Pancreas (tissue), 10 donors: ENCODE measurements around the gene FBXO34. TPM values are rescaled to one million over a fixed set of nuclear protein-coding genes. Genes with fewer than 3 reads are reported as not detected.

Experiments used
- ATAC-seq, 4 donors: fragments of 200-7000 bp; cut with Tn5 transposase; one replicate each; pipeline versions ENCODE4 v1.8.0 to v1.9.1; 2020; ENCODE audit warnings: mild to moderate bottlenecking in 4 of 4, moderate library complexity in 4 of 4
- DNase-seq, 6 donors: peaks; one replicate each; pipeline ENCODE4 v3.0.0-alpha.2; 2020
- FAIRE-seq: peaks from 2 replicates; lab custom pipeline; 2012; peaks lifted over from hg19 to GRCh38; lab: Jason Lieb, UNC
- H3K27ac ChIP-seq, 4 donors: fragments of 200-600 bp; sonication (generic); 1 replicate in 3 of 4; 2 replicates in 1 of 4; pipeline versions ENCODE4 v1.5.0 to v1.8.0; 2020
- H3K27me3 ChIP-seq, 4 donors: fragments of 200-600 bp; one replicate each; pipeline ENCODE4 v1.8.0; 2021
- H3K36me3 ChIP-seq, 3 donors: fragments of 200-600 bp; sonication (generic) in 1 of 3; one replicate each; pipeline versions ENCODE4 v1.5.0 to v1.8.0; 2020 to 2021
- H3K4me1 ChIP-seq, 3 donors: fragments of 200-600 bp; one replicate each; pipeline ENCODE4 v1.8.0; 2021
- H3K4me3 ChIP-seq, 4 donors: fragments of 200-600 bp; sonication (generic) in 2 of 4; one replicate each; pipeline versions ENCODE4 v1.5.0 to v1.8.0; 2020 to 2021
- H3K9me3 ChIP-seq, 4 donors: fragments of 200-600 bp; one replicate each; pipeline ENCODE4 v1.8.0; 2021
- whole genome bisulfite sequencing, 2 donors: extraction: QIAGEN DNeasy Blood & Tissue Kit; methylation state at CpG; one replicate each; pipeline ENCODE4 v1.1.7; 2013; 5-methylcytosine and 5-hydroxymethylcytosine counted together
- intact Hi-C, 3 donors: fragments of 100-400 bp; cut with DNase I; formaldehyde crosslinking; loops; one replicate each; pipeline versions ENCODE4 v1.11.1 to v1.14.2; 2022
- polyA plus RNA-seq, 2 donors: library from polyadenylated mRNA; stranded (reverse); fragments of 200-250 nt; gene quantifications; one replicate each; pipeline ENCODE4 v1.2.3, GENCODE V29; 2013
- total RNA-seq, 6 donors: library from RNA; stranded (reverse); fragmentation: NEBNext Ultra II Directional in 4 of 6; extraction: Animal tissue kit (Norgen Biotek cat#: 25700) in 4 of 6; gene quantifications; one replicate each; pipeline versions ENCODE4 v1.2.1 to v1.2.4, GENCODE V29; 2021 to 2023
- TF ChIP-seq, protein P1 (sequence below), 4 donors: fragments of 200-600 bp; sonication (generic) in 3 of 4; IDR thresholded peaks; one replicate each; pipeline versions ENCODE4 v1.5.0 to v1.8.0; 2021; ENCODE audit warnings: antibody characterized with exemption in 4 of 4
- donor health status: healthy with polysubstance abuse.
- donor health status: DM: no; HTN: no; CAD: no; lungs with moderate emphysema.
- donor health status: DM: no; HTN: no; CAD: no.
- donor health status: control.
- donor health status: control.
- donor health status: Bipolar disorder and iron deficiency.
- donor health status: DM: yes; HTN: yes; CAD: no.
- donor health status: DM: no; HTN: no; CAD: no.
- donor health status: DM: no; HTN: no; CAD: no.
- donor health status: DM: yes; HTN: yes; CAD: no.

Gene FBXO34
- total and polyA plus RNA-seq, 8 donors, result 4.6 to 19.7 (median 9.4) TPM

DNA sequence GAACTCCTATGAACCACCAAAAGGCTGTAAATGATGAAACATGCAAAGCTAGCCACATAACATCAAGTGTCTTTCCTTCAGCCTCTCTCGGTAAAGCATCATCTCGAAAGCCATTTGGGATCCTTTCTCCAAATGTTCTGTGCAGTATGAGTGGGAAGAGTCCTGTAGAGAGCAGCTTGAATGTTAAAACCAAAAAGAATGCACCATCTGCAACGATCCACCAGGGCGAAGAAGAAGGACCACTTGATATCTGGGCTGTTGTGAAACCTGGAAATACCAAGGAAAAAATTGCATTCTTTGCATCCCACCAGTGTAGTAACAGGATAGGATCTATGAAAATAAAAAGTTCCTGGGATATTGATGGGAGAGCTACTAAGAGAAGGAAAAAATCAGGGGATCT, 79.2 kb downstream of the FBXO34 start:
- no peak for FAIRE-seq
- no peak for ATAC-seq
- peaks cover 0 to 15% (median 7%) of the 10 kb centered on the region in 3 donors for H3K4me1 ChIP-seq
- TF ChIP-seq, protein P1, sequence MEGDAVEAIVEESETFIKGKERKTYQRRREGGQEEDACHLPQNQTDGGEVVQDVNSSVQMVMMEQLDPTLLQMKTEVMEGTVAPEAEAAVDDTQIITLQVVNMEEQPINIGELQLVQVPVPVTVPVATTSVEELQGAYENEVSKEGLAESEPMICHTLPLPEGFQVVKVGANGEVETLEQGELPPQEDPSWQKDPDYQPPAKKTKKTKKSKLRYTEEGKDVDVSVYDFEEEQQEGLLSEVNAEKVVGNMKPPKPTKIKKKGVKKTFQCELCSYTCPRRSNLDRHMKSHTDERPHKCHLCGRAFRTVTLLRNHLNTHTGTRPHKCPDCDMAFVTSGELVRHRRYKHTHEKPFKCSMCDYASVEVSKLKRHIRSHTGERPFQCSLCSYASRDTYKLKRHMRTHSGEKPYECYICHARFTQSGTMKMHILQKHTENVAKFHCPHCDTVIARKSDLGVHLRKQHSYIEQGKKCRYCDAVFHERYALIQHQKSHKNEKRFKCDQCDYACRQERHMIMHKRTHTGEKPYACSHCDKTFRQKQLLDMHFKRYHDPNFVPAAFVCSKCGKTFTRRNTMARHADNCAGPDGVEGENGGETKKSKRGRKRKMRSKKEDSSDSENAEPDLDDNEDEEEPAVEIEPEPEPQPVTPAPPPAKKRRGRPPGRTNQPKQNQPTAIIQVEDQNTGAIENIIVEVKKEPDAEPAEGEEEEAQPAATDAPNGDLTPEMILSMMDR (IDR thresholded peaks at IDR 0.05), result no peak
- WGBS, 2 donors, result 88 to 96% methylated on average over 4 of the region's 4 CpGs
- no peak overlapping the region for H3K4me3 ChIP-seq
- H3K36me3 ChIP-seq, result no peaks in the 10 kb centered on the region
- H3K27me3 ChIP-seq, result no peaks in the 10 kb centered on the region
- no peaks in the 10 kb centered on the region for H3K9me3 ChIP-seq
- H3K27ac ChIP-seq, result no peak overlapping the region
- intact Hi-C loops, result loop anchor here in 2 of 3 donors (5.0 to 10.0 kb wide), 2 partner anchors 78 to 106 kb away; partner anchors contain the start of gene FBXO34 (in 1 of the 2)
- no peak for DNase-seq

DNA sequence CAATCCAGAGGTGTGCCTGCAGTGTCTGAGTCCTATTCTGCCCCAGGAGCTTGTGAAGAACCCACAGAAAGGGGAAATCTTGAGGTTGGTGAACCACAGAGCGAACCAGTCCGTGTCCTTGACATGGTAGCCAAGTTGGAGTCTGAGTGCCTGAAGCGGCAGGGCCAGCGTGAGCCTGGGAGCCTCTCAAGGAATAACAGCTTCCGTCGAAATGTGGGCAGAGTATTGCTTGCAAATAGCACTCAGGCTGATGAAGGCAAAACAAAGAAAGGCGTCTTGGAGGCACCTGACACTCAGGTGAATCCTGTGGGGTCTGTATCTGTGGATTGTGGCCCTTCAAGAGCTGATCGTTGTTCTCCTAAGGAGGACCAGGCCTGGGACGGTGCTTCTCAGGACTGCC, 79.9 kb downstream of the FBXO34 start:
- intact Hi-C loops, result loop anchor here in 2 of 3 donors (5.0 to 10.0 kb wide), 2 partner anchors 79 to 106 kb away; partner anchors contain the start of gene FBXO34 (in 1 of the 2)
- 92 to 95% methylated on average over 9 of the region's 9 CpGs for WGBS, 2 donors
- H3K4me1 ChIP-seq, result peaks cover 0 to 11% (median 4%) of the 10 kb centered on the region in 3 donors
- no peak overlapping the region for H3K27ac ChIP-seq
- H3K36me3 ChIP-seq, result no peaks in the 10 kb centered on the region
- TF ChIP-seq, protein P1 (IDR thresholded peaks at IDR 0.05), result no peak
- H3K9me3 ChIP-seq, result no peaks in the 10 kb centered on the region
- H3K4me3 ChIP-seq, result no peak overlapping the region
- FAIRE-seq (no peak), DNase-seq (no peak), ATAC-seq (no peak)
- H3K27me3 ChIP-seq, result no peaks in the 10 kb centered on the region

DNA sequence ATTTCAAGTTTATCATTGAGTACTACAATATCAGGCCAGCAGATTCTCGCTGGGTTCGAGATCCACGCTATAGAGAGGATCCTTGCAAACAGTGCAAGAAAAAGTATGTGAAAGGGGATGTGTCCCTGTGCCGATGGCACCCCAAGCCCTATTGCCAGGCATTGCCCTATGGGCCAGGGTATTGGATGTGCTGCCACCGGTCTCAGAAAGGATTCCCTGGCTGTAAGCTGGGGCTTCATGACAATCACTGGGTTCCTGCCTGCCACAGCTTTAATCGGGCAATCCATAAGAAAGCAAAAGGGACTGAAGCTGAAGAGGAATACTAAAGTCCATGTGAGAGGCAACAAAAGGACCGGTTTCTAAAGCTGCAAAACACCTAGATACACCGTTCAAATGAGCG, 81.0 kb downstream of the FBXO34 start:
- Histone ChIP-seq H3K9me3 (no peaks in the 10 kb centered on the region), H3K36me3 (no peaks in the 10 kb centered on the region), H3K27ac (no peak overlapping the region), H3K4me3 (no peak overlapping the region), H3K4me1 (peaks cover 0 to 6% (median 0%) of the 10 kb centered on the region in 3 donors), H3K27me3 (no peaks in the 10 kb centered on the region)
- intact Hi-C loops, result loop anchor here in 2 of 3 donors (5.0 to 10.0 kb wide), 2 partner anchors 80 to 107 kb away; partner anchors contain the start of gene FBXO34 (in 1 of the 2)
- DNase-seq (no peak), ATAC-seq (no peak), FAIRE-seq (no peak)
- TF ChIP-seq, protein P1 (IDR thresholded peaks at IDR 0.05), result no peak
- WGBS, 2 donors, result 92 to 94% methylated on average over 9 of the region's 9 CpGs

DNA sequence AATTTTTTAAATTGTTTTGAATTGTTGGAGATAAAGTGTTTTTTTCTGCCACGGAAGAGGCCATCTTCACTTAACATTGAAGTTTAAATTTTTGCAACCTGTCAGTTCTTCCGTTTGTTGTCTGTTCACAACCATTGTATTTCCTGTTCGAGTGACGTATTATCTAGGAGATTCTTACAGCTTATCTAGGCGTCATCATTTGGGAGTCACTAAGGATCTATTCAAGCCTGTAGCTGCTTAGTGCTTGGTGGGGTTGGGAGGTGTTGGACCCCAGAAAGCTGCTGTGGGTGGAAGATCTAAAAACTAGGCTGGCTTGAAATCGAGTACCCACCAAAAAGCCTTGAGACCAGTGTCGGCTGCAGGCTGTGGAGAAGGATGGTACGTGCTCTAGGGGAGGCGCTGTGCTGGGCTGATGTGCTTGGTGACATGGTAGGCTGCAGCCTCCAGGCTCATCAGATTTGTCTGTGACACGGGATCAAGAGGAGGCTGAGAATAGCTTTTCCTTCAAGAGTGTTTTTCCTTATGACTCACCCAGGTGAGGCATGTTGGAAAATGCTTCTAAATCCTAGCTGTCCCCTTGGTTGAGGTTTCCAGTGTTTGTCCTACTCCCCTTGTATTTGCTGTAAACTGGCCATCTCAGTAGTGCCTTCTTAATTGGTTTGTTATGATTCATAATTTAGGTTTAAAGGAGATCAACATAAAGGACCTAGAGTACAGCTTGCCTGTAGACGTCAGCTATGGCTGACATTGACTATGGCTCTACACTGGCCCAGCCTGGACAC, 82.7 kb downstream of the FBXO34 start:
- H3K27me3 ChIP-seq, result no peaks in the 10 kb centered on the region
- FAIRE-seq (no peak), DNase-seq (no peak), ATAC-seq (peak in 2 of 4 donors; percentile 7)
- H3K9me3 ChIP-seq, result no peaks in the 10 kb centered on the region
- TF ChIP-seq, protein P1 (IDR thresholded peaks at IDR 0.05), result no peak
- H3K36me3 ChIP-seq, result no peaks in the 10 kb centered on the region
- 84% methylated on average over 11 of the region's 11 CpGs for WGBS, 2 donors
- peaks cover 0 to 6% (median 0%) of the 10 kb centered on the region in 3 donors for H3K4me1 ChIP-seq
- no peak overlapping the region for H3K27ac ChIP-seq
- H3K4me3 ChIP-seq, result no peak overlapping the region
- intact Hi-C loops, result loop anchor here in 2 of 3 donors (5.0 to 10.0 kb wide), 2 partner anchors 82 to 109 kb away; partner anchors contain the start of gene FBXO34 (in 1 of the 2)
